ENCODE measurements around the gene RMND5B.

DNA sequence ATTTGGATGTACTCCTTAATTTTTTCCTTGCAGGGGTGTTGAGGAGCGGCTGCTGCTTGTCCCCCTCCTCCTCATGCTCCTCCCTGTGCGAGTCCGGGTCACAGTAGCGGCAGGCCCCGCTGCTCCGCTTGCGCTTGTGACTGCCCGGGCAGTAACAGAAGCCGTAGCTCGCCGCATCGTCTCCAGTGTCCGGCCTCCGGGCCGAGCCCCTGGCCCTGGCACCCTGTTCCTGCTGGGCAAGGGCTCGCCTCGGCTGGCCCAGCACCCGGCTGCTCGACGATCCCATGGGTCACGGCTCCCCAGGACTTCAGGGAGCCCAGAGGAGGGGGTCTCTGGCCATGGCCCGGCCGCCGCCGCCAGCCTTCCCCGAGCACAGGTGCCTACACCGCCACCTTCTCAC, 56.2 kb downstream of the RMND5B start, which contains the start of gene GMCL2:
- no peak for TF ChIP-seq YY1 (IDR thresholded peaks at IDR 0.05; ENCODE audit: insufficient read depth, insufficient read length)
- TF ChIP-seq ZNF274 (IDR thresholded peaks at IDR 0.05; ENCODE audit: low read depth, low read length): no peak
